ENCODE measurements around the gene NR3C2.

NR3C2 gene

DNA sequence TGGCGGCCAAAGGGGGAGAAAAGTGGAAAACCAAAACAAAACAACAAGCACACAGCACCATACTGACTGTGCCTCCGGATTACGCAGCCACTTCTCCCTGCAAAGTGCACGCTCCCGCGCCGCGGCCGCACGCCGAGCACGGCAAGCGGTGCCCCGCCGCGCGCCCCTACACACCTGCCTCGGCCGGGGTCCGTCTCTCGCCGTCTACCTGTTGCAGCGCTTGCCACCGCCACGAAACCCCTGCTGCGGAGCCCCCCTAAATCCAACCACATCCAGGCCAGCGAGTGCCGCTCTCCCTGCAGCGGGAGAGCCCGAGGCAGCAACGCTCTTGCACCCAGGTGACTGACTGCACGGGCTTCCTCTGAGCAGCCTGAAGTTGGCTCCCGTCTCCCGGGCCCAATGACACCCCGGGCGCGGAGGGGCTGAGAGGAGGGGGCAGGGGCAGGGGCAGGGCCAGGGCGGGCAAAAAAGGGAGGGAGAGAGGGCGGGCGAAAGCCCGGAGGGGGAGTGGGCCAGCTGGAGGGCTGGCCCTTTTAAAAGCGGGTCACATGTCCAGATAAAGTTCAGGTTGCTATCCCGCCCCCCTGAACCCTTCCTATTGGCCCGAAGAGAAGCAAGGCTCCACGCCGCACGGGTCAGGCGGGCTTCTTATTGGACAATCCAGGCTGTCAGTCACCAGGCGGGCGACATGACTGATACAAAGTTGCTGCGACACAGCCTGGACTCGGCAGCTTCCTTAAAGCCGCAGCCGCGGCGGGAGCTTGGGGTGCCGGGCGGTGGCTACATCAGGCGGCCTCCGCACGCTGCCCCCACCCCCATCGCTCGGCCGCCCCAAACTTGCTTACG lies at the start of gene NR3C2:
Gene NR3C2, minus strand, starts transcription at position 429 of the 846 bp plus-strand sequence.
- peak; percentile 94 for DNase-seq

DNA sequence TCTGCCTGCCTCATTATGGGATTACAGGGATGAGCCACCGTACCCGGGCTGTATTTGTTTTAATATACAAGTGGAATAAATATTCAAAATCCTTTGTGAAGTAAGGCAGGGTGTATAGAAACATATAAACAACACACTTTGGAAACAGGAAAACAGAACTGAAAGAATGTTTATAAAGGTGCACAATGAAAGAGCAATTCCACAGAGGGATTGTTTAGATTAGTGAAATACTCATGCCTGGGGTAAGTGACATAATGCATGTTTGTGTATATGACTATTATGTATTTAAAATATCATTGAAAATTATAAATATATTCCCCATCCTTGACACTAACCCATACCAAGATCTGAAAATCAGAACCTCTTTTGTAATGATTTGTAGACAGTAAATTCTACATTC lies 45.0 kb upstream of the NR3C2 start:
- DNase-seq: no peak

DNA sequence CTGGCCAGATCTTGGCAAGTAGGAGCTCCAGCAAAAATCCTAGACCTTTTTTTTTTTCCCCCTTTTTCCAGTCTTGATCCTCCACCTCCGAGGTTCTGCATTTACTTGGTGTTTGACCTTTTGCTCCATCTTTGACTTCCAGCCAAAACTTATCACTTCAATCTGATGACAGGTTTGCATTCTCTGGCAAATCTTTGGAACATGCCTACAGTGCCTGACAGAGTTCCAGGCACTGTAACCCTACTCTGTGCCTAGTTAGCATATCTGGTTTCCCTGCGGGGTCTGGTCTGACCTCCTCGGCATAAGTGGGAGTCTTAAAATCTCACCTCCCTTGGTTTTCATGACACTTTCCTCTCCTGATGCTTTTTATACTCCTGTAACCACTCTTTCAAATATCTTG lies 39.4 kb upstream of the NR3C2 start:
- DNase-seq: no peak

DNA sequence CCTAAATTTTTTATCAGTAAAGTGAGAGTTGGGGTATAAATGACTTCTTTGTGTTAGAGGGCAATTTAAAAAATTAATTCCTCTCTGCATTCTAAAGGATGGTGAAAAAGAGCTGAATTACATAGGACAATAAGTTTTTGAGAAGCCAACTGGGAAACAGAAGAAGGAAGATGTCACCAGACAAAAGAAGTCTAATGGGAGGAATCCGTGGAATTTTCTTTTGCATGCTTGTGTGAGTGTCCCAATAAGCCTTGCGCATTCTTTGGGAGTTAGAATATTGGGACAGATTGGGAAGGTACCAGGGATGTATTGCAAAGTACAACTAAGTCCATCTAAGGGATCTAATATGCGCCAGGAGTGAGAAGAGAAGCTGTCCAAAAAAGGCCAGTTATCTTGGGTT lies 35.1 kb upstream of the NR3C2 start:
- DNase-seq: no peak

DNA sequence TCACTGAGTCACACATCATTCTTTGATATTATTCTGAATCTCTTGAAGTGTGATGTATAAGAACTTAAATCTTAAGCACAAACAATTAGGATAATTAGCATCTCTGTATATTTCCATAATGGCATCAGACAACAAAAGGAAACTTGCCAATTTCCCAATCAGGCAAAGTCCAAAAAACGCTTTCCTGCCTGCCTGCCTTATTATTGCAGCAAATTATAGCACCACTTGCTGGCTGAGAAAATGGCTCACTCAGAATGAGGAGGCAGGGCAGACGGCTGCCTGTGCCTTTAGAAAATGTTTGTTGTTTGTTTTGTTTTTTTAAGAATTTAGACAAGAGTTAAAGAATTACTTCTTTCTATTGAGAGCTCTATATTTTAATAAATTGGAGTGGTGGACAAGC lies 27.7 kb upstream of the NR3C2 start:
- no peak for DNase-seq

DNA sequence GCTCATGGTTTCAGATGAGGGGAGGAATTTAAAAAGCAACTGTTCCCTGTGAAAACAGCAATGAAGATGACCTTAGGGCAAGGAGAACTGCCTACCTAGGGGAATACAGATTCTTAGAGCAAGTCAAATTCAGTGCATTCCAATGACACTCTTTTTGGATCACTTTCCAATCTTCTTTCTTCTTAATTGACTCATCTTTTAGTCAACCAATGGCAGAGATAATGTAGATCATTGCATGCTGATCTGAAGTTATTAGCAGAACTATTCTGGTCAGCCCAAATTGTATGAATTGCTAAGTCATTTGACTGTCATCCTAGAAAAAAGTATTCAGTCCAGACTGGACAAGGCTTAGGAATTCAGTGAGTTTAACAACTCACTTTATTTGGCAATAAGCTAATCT lies 12.6 kb upstream of the NR3C2 start:
- DNase-seq: no peak

DNA sequence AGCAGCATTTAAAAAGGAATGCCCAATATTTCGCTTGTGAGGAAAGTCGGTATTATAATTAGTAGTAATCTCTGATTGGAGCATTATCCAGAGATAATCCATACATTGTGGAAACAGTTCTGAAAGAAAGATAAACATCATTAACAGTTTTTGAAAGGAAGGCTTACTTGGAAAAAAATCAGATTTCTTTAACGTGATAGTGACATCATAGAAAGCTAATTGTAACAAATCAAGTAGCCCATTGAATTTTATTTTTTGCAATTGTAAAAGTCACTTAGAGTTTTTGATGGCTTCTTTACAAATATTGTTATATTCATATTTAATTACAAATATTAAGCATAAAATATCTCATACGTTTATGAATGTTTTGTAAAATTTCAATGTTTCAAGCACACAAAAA lies 11.6 kb upstream of the NR3C2 start:
- DNase-seq: no peak

DNA sequence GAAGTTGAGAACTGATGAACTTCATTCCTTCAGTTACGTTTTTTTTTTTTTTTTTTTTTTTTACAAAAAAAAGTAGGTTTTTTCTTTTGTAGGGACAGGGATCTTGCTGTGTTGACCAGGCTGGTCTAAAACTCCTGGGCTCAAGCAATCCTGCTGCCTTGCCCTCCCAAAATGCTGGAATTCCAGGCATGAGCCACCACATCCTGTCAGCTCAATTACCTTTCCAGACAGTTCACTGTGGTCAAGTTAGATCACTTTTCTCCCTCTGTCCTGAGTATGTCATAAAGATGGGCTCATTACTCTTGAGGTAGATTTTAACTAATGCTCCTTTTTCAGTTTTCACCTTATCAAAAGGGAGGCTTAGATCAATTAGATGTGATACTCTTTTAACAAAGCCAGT lies 10.8 kb upstream of the NR3C2 start:
- no peak for DNase-seq

DNA sequence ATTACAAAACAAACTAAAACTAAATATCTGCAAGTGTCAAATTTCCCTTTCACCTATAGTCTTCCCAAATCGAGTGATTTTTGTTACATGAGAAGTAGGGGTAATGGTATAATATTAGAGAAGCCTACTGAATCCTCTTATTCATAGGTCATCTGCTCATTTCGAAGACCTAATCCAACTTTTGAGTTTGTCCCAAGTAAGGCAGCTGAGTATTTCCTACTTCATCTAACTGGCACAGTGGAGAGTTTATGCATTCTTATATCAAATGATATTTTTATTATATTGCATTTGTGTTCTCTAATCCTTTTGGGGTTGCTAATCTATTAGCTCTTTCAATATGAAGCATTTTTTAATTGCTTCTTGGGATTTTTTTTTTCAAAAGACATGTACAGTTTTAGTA lies 7.7 kb upstream of the NR3C2 start:
- DNase-seq: no peak

DNA sequence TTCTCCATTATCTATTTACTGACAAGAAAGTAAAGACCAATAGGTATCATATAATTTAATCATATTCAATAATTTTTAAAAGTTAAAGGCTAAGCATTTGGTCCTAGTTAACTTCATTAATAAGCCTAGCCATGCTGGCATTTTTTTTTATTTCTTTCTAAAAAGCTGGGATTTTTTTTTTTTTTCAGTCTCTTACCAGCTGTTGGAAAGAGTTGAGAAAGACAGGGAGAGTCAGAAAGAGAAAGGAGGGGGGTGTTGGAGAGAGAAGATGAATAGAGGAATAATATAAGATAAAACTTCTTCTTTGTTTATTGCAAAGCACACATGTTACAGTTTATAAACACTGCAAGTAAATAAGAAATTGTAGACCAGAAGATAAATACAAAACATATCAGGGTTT lies 5.9 kb upstream of the NR3C2 start:
- no peak for DNase-seq

DNA sequence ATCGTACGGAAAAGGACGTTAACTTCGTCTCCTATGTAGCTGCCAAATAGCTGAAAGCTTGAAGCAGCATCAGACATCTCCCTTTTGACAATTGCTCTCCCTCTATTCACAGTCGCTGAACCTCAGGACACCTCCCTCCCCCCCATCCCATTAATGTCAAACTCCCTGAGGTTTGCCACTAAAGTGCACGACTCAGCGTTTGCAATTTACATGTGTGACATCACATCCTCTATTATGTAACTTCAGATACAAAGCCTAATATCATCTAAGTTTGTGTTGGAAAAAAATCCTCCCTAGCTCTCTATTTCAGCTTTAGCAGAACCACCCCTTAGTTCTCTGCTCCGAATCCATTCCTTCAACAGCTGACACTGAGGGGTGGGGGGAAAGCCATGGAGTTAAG lies 5.5 kb upstream of the NR3C2 start:
- DNase-seq: no peak

DNA sequence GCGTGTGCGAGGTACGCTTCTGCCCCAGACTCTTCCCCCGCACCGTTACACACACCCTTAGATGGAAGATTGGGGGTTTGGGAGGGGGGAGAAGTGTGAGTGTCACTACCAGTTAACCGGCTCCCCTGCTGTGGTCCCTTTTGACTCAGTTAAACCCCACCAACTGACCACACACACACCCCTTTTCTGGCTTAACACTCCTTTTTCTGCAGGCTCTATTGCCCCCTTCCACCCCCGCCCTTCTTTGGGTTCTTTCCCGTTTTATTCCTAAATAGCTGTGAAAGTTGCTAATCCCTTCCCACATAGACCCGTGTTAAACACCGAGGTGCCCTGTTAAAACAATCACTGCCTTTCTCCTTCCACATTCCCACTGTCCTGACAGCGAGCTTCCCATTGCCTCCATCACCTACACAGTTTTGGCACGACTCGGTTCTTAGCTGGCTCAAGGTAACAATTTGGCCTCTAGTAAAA lies 3.7 kb upstream of the NR3C2 start:
- DNase-seq: no peak

DNA sequence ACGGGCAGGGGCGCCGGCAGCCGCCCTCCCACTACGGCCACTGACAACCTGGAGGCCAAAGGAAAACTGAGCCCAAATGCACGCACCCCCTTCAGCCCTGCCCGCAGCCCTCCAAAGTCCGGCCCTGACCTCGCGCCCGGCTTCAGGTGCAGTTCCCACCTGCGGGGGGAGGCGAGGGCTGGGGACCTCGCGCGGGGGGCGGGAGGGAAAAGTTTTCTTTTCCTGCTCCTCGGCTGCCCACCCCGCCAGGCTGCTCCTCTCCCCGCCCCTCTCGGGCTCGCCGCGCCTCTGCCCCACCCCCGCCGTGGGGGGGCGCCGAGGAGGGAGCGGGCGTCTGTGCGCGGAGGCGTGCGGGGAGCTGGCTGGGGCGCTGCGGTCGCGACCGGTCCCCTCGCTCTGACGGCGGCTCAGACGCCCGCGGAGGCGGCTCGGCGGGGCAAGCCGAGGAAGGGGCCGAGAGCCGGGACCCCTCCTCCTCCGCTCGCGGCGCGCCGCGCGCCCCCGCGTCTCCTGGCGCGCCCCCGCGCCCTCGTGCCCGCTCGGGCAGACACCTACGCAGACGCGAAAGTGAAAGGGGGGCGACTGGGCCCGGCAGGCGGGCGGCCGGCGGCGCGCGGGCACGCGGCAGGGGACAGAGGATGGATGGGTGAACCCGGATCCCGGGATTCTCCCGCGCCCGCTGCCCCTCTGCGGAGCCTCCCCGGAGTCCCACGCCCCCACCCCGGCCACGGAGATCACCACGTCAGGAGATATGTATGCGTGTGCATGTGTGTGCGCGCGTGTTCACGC lies 3.1 kb upstream of the NR3C2 start:
- DNase-seq: peak; percentile 37

DNA sequence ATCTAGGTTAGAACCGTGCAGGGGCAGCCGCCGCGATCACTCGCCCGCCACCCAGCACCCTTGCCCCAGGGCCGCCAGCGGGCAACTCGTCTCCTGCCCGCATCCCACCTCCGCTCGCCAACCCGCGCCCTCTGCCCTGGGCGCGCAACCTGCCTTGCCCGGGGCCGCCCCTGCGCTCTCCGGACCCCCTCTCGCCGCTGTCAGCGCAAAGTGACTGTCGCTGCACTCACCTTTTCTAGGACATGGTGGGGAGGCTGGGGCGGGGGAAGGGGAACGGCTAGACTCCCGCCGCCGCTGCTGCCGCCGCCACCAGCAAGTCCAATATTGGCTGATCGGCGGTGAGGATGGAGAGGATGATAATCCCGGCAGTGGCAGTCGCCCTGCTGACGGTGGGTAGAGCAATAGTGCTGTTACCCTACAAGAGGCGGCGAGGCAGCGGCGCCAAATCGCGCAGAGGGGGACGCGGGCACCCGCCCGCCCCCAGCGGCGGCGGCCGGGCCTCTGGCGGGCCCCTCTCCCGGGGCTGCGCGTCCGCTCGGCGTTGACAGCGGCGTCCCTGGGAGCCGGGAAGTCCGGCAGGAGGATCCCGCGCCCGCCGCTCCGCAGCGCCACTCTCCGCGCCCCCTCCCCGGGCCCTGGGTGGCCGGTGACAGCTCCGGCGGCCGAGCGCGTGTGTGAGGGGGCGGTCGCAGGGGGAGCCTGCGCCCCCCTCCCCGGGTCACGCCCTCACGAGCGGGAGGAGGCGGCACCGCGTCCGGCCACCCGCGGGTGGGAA lies 2.3 kb upstream of the NR3C2 start:
- peak; percentile 20 for DNase-seq

DNA sequence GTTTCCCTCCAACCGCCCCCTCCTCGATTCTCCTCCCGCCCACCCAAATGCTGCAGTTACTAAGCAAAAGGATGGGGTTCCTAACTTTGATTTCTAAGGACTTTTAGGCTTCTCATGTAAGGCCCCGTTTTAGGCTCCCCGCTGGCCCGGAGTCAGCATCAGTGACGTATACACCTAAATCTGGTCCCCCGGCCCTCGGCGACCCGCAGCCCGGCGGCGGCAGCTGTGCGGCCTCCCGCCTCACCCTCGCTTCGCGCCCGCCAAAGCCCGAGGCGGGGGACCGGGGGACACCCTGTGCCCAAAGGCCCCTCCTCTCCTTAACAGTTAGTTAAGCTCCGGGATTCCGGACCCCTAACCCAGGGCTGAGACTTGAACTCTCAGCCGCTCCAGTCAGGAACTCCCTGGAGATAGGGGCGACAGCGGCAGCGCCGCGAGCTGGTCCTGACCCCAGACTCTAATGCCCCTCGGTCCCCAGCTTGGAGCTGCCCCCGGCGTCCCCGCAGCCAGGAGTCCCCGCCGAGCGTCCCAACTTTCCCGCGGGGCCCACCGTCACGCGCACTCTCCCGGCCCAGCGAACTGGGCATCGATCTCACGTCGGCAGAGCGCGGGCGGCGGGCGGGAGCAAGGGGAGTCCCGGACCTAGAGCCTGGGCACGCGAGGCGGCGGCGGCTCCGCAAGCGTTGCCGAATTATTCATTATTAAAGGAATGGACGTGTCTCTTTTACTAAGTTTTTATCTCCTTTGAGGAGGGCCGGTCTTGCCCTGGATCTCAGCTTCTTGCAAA lies 1.5 kb upstream of the NR3C2 start:
- DNase-seq: no peak

DNA sequence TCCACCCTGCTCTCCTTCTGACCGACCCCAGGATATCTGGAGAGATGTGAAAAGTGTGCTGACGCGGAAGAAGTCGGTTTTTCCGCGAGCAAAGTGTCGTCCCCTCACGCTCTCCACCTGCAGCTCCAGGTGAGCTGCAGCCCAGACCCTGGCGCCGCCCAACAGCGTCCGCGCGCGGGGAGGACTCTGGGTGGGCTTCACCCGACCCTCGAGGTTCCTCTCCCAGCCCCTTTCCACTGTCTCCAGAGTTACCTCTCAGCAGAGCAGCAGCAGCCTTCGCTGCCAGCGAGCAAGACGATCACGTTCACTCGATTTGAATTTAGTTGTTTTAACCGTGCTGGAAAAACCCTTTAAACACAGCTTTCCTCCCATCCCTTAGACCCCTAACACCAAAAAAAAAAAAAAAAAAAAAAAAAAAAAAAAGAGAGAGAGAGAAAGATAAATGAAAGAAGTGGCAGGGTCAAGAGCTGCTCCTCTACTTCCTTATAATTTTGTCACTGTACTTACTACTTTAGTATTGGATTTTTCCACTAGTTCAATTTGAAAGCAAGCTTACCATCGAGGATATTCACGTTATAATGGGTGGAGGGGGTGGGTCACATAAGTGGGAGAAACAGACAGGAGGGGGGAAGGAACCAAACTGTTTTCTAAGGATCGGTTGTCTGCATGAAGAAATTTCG lies 758 bp upstream of the NR3C2 start:
- peak; percentile 31 for DNase-seq

DNA sequence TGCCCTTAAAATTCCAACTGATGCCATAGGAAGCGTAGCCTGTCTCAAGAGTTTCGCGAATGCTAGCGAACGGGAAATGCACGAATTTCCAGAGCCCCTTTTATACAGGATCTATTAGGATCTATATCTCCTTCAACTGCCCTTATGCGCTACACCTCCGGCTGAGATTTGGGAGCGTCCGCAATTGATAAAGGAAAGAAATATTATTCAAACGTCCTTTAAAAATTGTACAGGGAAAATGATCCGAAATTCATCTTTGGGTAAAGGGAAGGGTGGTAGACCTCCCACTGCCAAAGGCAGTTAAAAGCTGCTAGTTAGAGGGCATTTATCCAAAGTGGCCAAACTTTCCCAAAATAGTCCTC lies 609 bp downstream of the NR3C2 start:
- DNase-seq: no peak

DNA sequence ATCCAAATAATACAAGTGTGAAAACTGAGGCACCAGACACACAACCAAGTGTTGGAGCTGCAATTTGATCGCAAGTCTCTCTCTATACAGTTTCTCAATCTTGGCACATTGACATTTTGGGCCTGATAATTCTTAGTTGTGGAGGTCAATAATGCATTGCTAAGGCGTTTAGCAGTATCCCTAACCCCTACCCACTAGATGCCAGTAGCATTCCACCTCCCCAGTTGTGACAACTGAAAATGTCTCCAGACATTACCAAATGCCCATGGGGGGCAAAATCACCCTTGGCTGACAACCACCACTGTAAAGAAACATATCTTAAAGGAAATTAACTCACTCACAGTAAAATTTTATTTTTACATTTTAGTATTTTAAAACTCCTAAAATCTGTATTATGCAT lies 4.2 kb downstream of the NR3C2 start:
- no peak for DNase-seq

DNA sequence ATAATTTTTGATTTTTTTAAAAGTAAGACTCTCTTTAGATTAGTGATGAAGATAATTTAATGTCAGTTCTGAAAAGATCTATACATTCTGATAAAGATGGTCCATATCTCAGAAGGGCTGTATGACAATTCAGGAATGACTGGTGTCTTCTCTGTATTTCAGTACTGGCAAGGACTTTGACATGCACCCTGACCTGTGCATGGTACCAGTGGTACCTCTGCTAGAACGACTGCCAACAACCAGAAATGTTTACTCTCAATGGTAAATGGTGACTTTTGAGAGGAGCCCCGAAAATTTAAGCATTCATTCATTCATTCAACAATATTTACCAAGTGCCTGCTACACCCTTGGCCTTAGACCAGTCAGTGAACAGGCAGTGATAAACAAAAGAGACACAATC lies 4.8 kb downstream of the NR3C2 start:
- no peak for DNase-seq

DNA sequence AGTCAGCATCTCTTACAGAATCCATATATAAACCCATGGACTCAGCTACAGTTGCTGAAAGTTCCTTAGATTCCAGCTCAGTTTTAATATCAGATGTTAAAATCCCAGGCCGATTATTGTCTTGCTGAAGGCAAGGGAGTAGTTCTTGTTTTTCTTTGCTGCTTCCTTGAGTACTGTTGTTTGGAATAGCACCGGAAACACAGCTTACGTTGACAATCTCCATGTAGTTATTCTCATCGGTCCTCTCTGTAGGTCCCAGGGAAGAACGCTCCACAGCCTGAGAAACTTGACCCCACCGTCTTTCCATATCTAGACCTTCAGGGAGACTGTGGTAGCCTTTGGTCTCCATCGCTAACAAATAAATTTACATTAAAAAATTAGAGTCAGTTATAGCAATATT lies 5.7 kb downstream of the NR3C2 start:
- DNase-seq: no peak

DNA sequence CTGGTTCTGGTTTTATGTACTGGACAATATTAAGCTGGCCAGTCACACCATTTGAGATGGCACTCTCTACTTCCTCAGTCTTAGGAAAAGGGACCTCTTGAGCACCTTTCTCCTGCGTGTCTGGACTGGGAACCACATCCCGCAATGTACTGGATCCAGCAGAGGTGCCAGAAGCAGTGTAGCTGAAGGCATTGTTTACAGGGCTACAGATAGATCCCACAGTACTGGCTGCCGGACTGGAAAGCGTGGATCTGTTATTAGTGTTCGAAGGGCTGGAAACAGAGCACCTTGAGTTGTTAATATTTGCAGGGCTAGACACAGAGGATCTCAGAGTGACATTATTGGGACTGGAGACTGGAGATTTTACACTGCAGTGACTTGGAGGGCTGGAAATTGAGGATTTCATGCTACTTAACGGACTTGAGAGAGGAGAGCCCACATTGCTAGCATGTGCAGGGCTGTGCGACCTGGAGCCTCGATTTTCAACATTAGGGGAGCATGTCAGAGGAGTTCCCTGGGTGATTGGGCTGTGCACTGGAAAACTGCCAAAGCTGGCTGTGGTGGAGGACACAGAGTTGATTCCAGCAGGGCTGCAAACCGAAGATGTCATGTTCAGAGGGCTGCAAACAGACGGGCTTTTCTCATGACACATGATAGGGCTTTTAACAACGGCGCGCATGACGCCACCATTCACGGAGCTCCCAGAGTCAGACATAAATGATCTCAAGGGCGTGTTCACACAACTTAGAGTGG lies 6.4 kb downstream of the NR3C2 start:
- DNase-seq: no peak

Data from NCI-H526 treated with DMSO at 0.1 percent for 48 hours (cell line).